ENCODE measurements around the gene INPP5D. TPM values are rescaled to one million over a fixed set of nuclear protein-coding genes. Genes with fewer than 3 reads are reported as not detected.

The INPP5D gene
- total and polyA plus RNA-seq, 4 donors = 2.9 to 18.8 (median 6.6) TPM

GRCh38 chr2:233105156-233105895 is 45.2 kb downstream of the INPP5D start:
- no peaks in the 10 kb centered on the region for H3K4me1 ChIP-seq (ENCODE audit: control insufficient read depth in 4 of 4, insufficient read depth in 4 of 4, low read length in 3 of 4)
- TF ChIP-seq RAD21 (IDR thresholded peaks at IDR 0.05) (no peak), YY1 (IDR thresholded peaks at IDR 0.05) (no peak), ZBTB33 (IDR thresholded peaks at IDR 0.05) (no peak), EGR1 (IDR thresholded peaks at IDR 0.05; ENCODE audit: low read depth in 2 of 2) (no peak), TAF1 (conservative IDR thresholded peaks at IDR 0.05) (no peak), REST (IDR thresholded peaks at IDR 0.05) (no peak), HNF4A (conservative IDR thresholded peaks at IDR 0.05) (no peak), FOXA2 (IDR thresholded peaks at IDR 0.05) (no peak), NR2F2 (IDR thresholded peaks at IDR 0.05) (no peak), ATF3 (IDR thresholded peaks at IDR 0.05) (no peak), RXRA (IDR thresholded peaks at IDR 0.05) (no peak), SP1 (IDR thresholded peaks at IDR 0.05) (no peak), GABPA (IDR thresholded peaks at IDR 0.05 in 1 of 2, conservative IDR thresholded peaks at IDR 0.05 in 1 of 2) (no peak), FOXA1 (IDR thresholded peaks at IDR 0.05) (no peak), JUND (IDR thresholded peaks at IDR 0.05) (no peak), HNF4G (IDR thresholded peaks at IDR 0.05) (no peak)
- TF ChIP-seq, protein P1, sequence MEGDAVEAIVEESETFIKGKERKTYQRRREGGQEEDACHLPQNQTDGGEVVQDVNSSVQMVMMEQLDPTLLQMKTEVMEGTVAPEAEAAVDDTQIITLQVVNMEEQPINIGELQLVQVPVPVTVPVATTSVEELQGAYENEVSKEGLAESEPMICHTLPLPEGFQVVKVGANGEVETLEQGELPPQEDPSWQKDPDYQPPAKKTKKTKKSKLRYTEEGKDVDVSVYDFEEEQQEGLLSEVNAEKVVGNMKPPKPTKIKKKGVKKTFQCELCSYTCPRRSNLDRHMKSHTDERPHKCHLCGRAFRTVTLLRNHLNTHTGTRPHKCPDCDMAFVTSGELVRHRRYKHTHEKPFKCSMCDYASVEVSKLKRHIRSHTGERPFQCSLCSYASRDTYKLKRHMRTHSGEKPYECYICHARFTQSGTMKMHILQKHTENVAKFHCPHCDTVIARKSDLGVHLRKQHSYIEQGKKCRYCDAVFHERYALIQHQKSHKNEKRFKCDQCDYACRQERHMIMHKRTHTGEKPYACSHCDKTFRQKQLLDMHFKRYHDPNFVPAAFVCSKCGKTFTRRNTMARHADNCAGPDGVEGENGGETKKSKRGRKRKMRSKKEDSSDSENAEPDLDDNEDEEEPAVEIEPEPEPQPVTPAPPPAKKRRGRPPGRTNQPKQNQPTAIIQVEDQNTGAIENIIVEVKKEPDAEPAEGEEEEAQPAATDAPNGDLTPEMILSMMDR (IDR thresholded peaks at IDR 0.05; ENCODE audit: low read depth, low read length, missing input control) = no peak
- TF ChIP-seq, protein P2, sequence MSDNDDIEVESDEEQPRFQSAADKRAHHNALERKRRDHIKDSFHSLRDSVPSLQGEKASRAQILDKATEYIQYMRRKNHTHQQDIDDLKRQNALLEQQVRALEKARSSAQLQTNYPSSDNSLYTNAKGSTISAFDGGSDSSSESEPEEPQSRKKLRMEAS (IDR thresholded peaks at IDR 0.05) = no peak
- 93% methylated on average over 17 of the region's 17 CpGs for WGBS
- H3K27ac ChIP-seq (ENCODE audit: low read depth in 1 of 2, low read length in 2 of 2) = no peak overlapping the region
- no peaks in the 10 kb centered on the region for H3K27me3 ChIP-seq (ENCODE audit: control insufficient read depth in 4 of 4, insufficient read depth in 4 of 4, low read length in 3 of 4)
- no peak overlapping the region for H3K4me3 ChIP-seq (ENCODE audit: low read depth in 1 of 3, low read length in 3 of 3)
- no peak overlapping the region for H3K9ac ChIP-seq (ENCODE audit: low read depth in 1 of 2, low read length in 2 of 2)
- H3K36me3 ChIP-seq (ENCODE audit: control insufficient read depth in 4 of 4, insufficient read depth in 3 of 4, low read depth in 1 of 4, low read length in 3 of 4) = no peaks in the 10 kb centered on the region
- no peak for DNase-seq (ENCODE audit: low spot score)
- H3K9me3 ChIP-seq (ENCODE audit: control insufficient read depth in 4 of 4, low read length in 3 of 4) = no peaks in the 10 kb centered on the region

All from liver (tissue), 9 donors.